Uterus (tissue), 4 donors: ENCODE measurements around the gene UFSP1. TPM values are rescaled to one million over a fixed set of nuclear protein-coding genes. Genes with fewer than 3 reads are reported as not detected.
A peak's percentile ranks its signal among the peaks of the same experiment; 100 is the strongest.

Experiments used
- DNase-seq, 2 donors: peaks; one replicate each; pipeline ENCODE4 v3.0.0-alpha.2; 2019 to 2020
- H3K27ac ChIP-seq, 2 donors: fragments of 200-600 bp; sonication (generic); 1 replicate in 1 of 2; 2 replicates in 1 of 2; pipeline ENCODE4 v1.5.1; 2016 to 2018
- H3K27me3 ChIP-seq, 2 donors: fragments of 200-600 bp; sonication (generic); one replicate each; pipeline ENCODE4 v1.5.1; 2018 to 2019; ENCODE audit warnings: control low read depth in 1 of 2
- H3K36me3 ChIP-seq, 2 donors: fragments of 200-600 bp; sonication (generic); one replicate each; pipeline ENCODE4 v1.5.1; 2019; ENCODE audit warnings: control low read depth in 1 of 2
- H3K4me1 ChIP-seq, 2 donors: fragments of 200-600 bp; sonication (generic); one replicate each; pipeline ENCODE4 v1.5.1; 2018 to 2019; ENCODE audit warnings: control low read depth in 1 of 2
- H3K4me3 ChIP-seq, 2 donors: fragments of 200-600 bp; sonication (generic); 1 replicate in 1 of 2; 2 replicates in 1 of 2; pipeline ENCODE4 v1.5.1; 2018 to 2019; ENCODE audit warnings: mild to moderate bottlenecking in 1 of 2
- H3K9me3 ChIP-seq, 2 donors: fragments of 200-600 bp; sonication (generic); one replicate each; pipeline ENCODE4 v1.5.1; 2019; ENCODE audit warnings: control low read depth in 1 of 2
- CTCF ChIP-seq, 4 experiments: fragments of 200-600 bp in 2 of 4; fragments of 450-650 bp in 2 of 4; sonication (generic) in 2 of 4; IDR thresholded peaks; one replicate each; pipeline ENCODE4 v1.5.1; 2016 to 2019; ENCODE audit warnings: antibody characterized with exemption in 4 of 4, mild to moderate bottlenecking in 2 of 4, moderate library complexity in 1 of 4
- POLR2A ChIP-seq, 2 donors: fragments of 450-650 bp; IDR thresholded peaks; one replicate each; pipeline ENCODE4 v1.6.1; 2016; ENCODE audit warnings: antibody characterized with exemption in 2 of 2, mild to moderate bottlenecking in 1 of 2, moderate library complexity in 1 of 2
- intact Hi-C: fragments of 100-400 bp; cut with DNase I; formaldehyde crosslinking; loops from one replicate; pipeline ENCODE4 v1.15.1; 2023; ENCODE audit warnings: low total_unique reads
- total RNA-seq, 4 donors: library from RNA; depleted of rRNA in 3 of 4; stranded (reverse); fragments of >200 nt in 3 of 4; gene quantifications; one replicate each; pipeline versions ENCODE4 v1.1.0 to v1.2.4, GENCODE V29; 2014 to 2023
- donor health status: DM: yes; HTN: yes; CAD: no.

The UFSP1 gene
- total RNA-seq, 4 donors from 2014 or later, result 4.8 to 9.7 (median 5.0) TPM; not detected in 1

GRCh38 chr7:100864263-100864845 lies 25.2 kb downstream of the UFSP1 start:
- TF ChIP-seq CTCF (IDR thresholded peaks at IDR 0.05), result no peak
- no peak for TF ChIP-seq POLR2A (IDR thresholded peaks at IDR 0.05)
- Histone ChIP-seq H3K27ac (no peak overlapping the region), H3K4me1 (peaks cover 0 to 25% of the 10 kb centered on the region in 2 donors), H3K36me3 (no peaks in the 10 kb centered on the region), H3K9me3 (no peaks in the 10 kb centered on the region), H3K27me3 (no peaks in the 10 kb centered on the region), H3K4me3 (no peak overlapping the region)
- intact Hi-C loops, result no loop called here
- no peak for DNase-seq

- no peak for DNase-seq
- TF ChIP-seq POLR2A (IDR thresholded peaks at IDR 0.05) (no peak), CTCF (IDR thresholded peaks at IDR 0.05) (no peak)
- H3K9me3 ChIP-seq, result no peaks in the 10 kb centered on the region
- no peaks in the 10 kb centered on the region for H3K27me3 ChIP-seq
- intact Hi-C loops, result no loop called here
- peaks cover 0 to 20% of the 10 kb centered on the region in 2 donors for H3K4me1 ChIP-seq
- no peak overlapping the region for H3K27ac ChIP-seq
- H3K4me3 ChIP-seq, result no peak overlapping the region
- no peaks in the 10 kb centered on the region for H3K36me3 ChIP-seq
These were observed 26.0 kb downstream of the UFSP1 start for GRCh38 chr7:100863406-100863950.

- Histone ChIP-seq H3K36me3 (no peaks in the 10 kb centered on the region), H3K4me1 (peaks cover 0 to 12% of the 10 kb centered on the region in 2 donors), H3K9me3 (no peaks in the 10 kb centered on the region), H3K4me3 (no peak overlapping the region), H3K27me3 (no peaks in the 10 kb centered on the region), H3K27ac (no peak overlapping the region)
- intact Hi-C loops, result no loop called here
- TF ChIP-seq CTCF (IDR thresholded peaks at IDR 0.05) (no peak), POLR2A (IDR thresholded peaks at IDR 0.05) (no peak)
- DNase-seq, result no peak
These were observed 27.9 kb downstream of the UFSP1 start for GRCh38 chr7:100861616-100861985.

- peaks cover 0 to 6% of the 10 kb centered on the region in 2 donors for H3K4me1 ChIP-seq
- no peaks in the 10 kb centered on the region for H3K36me3 ChIP-seq
- DNase-seq, result no peak
- no peaks in the 10 kb centered on the region for H3K9me3 ChIP-seq
- TF ChIP-seq POLR2A (IDR thresholded peaks at IDR 0.05), result no peak
- no peak for TF ChIP-seq CTCF (IDR thresholded peaks at IDR 0.05)
- H3K27me3 ChIP-seq, result no peaks in the 10 kb centered on the region
- H3K4me3 ChIP-seq, result no peak overlapping the region
- peak overlapping the region in 1 of 2 donors; percentile 6 for H3K27ac ChIP-seq
- intact Hi-C loops, result no loop called here
These were observed 28.6 kb downstream of the UFSP1 start for GRCh38 chr7:100860702-100861615.

- Histone ChIP-seq H3K27me3 (no peaks in the 10 kb centered on the region), H3K9me3 (no peaks in the 10 kb centered on the region), H3K4me1 (no peaks in the 10 kb centered on the region), H3K36me3 (no peaks in the 10 kb centered on the region), H3K4me3 (no peak overlapping the region), H3K27ac (no peak overlapping the region)
- intact Hi-C loops, result no loop called here
- no peak for DNase-seq
- no peak for TF ChIP-seq CTCF (IDR thresholded peaks at IDR 0.05)
- no peak for TF ChIP-seq POLR2A (IDR thresholded peaks at IDR 0.05)
These were observed 29.7 kb downstream of the UFSP1 start for GRCh38 chr7:100859856-100860255.
